GM12878 (cell line): ENCODE data around the gene SORBS2. TPM values are rescaled to one million over a fixed set of nuclear protein-coding genes. Genes with fewer than 3 reads are reported as not detected.

Experiments used
- ATAC-seq: fragments of 200-7000 bp; cut with Tn5 transposase; 3 replicates; pipeline ENCODE4 v1.9.1; 2020; ENCODE audit warnings: mild to moderate bottlenecking, moderate library complexity
- BruUV-seq: library from RNA; stranded (reverse); fragments of 400-500 nt; replicated peaks from 2 replicates; lab custom pipeline; 2021; lab: Mats Ljungman, UMichigan
- CTCF ChIA-PET: fragments of 300-600 bp; sonication (Branson Sonifier 250); formaldehyde crosslinking; extraction: SDS; loops from one replicate; lab custom pipeline; 2021; ENCODE audit warnings: inconsistent platforms; lab: Yijun Ruan, JAX
- POLR2A ChIA-PET: fragments of 350-600 bp; formaldehyde crosslinking; extraction: SDS; loops from one replicate; lab custom pipeline; 2021; ENCODE audit warnings: inconsistent platforms; lab: Charles Lee
- RAD21 ChIA-PET: fragments of 300-600 bp; sonication (Branson Sonifier 250); formaldehyde crosslinking; loops from one replicate; lab custom pipeline; 2023; ENCODE audit warnings: antibody characterized with exemption; ENCODE audit not compliant: unreplicated experiment; lab: Charles Lee
- SMC1A ChIA-PET: fragments of 300-600 bp; sonication (Branson Sonifier 250); formaldehyde crosslinking; loops from one replicate; lab custom pipeline; 2023; ENCODE audit not compliant: unreplicated experiment, uncharacterized antibody; lab: Charles Lee
- DNase-seq: peaks from one replicate; pipeline ENCODE4 v3.0.0-alpha.2; 2011; ENCODE audit warnings: low read depth, low spot score
- FAIRE-seq: peaks from 3 replicates; lab custom pipeline; 2011; peaks lifted over from hg19 to GRCh38; lab: Jason Lieb, UNC
- H2AFZ ChIP-seq: 2 replicates; pipeline ENCODE4 v1.6.0; 2011; ENCODE audit warnings: low read depth, low read length, control low read depth; ENCODE audit not compliant: control insufficient read depth
- H3K27ac ChIP-seq: 2 replicates; pipeline ENCODE4 v1.5.1; 2011; ENCODE audit warnings: control low read depth; ENCODE audit not compliant: control insufficient read depth, insufficient read depth
- H3K27me3 ChIP-seq, 2 experiments: replicated peaks in 1 of 2; 2 replicates each; pipeline versions ENCODE4 v1.6.0 to v1.6.1; 2011; ENCODE audit warnings: low read length in 1 of 2; ENCODE audit not compliant: control insufficient read depth in 2 of 2, insufficient read depth in 2 of 2
- H3K36me3 ChIP-seq, 2 experiments: 2 replicates each; pipeline ENCODE4 v1.5.1; 2011; ENCODE audit warnings: low read length in 1 of 2; ENCODE audit not compliant: control insufficient read depth in 2 of 2, insufficient read depth in 2 of 2
- H3K4me1 ChIP-seq: 2 replicates; pipeline ENCODE4 v1.6.1; 2011; ENCODE audit warnings: mild to moderate bottlenecking, low read length, moderate library complexity, mixed read lengths; ENCODE audit not compliant: control insufficient read depth, insufficient read depth
- H3K4me2 ChIP-seq: 2 replicates; pipeline ENCODE4 v1.6.0; 2011; ENCODE audit warnings: control low read depth; ENCODE audit not compliant: control insufficient read depth, insufficient read depth
- H3K4me3 ChIP-seq: fragments of 200-600 bp; sonication (generic); 2 replicates; pipeline ENCODE4 v1.5.1; 2016
- H3K79me2 ChIP-seq: 2 replicates; pipeline ENCODE4 v1.6.0; 2011; ENCODE audit warnings: low read length; ENCODE audit not compliant: control insufficient read depth, insufficient read depth
- H3K9ac ChIP-seq: 2 replicates; pipeline ENCODE4 v1.8.0; 2011; ENCODE audit warnings: low read length, control low read depth, mixed read lengths; ENCODE audit not compliant: control insufficient read depth, insufficient read depth
- H3K9me3 ChIP-seq: replicated peaks from 3 replicates; pipeline ENCODE4 v1.5.1; 2011; ENCODE audit warnings: mild to moderate bottlenecking, low read length; ENCODE audit not compliant: control insufficient read depth, insufficient read depth
- H4K20me1 ChIP-seq: 2 replicates; pipeline ENCODE4 v1.6.0; 2011; ENCODE audit not compliant: control insufficient read depth, insufficient read depth
- BACH1 ChIP-seq: fragments of 450-650 bp; IDR thresholded peaks from 2 replicates; pipeline ENCODE4 v1.6.1; 2017; ENCODE audit warnings: mild to moderate bottlenecking, borderline replicate concordance
- BHLHE40 ChIP-seq, 2 experiments: fragments of 450-650 bp in 1 of 2; IDR thresholded peaks; 2 replicates each; pipeline ENCODE4 v1.6.1; 2011 to 2017; ENCODE audit warnings: low read depth in 2 of 2, borderline replicate concordance in 1 of 2, improper control_type of control experiment in 1 of 2, low read length in 1 of 2, mild to moderate bottlenecking in 1 of 2
- MEF2A ChIP-seq: IDR thresholded peaks from 2 replicates; pipeline ENCODE4 v1.6.1; 2011; ENCODE audit warnings: low read depth, mild to moderate bottlenecking, low read length, moderate library complexity; ENCODE audit not compliant: insufficient read depth
- POLR2AphosphoS2 ChIP-seq: IDR thresholded peaks from 2 replicates; pipeline ENCODE4 v1.6.1; 2011; ENCODE audit warnings: low read depth, mild to moderate bottlenecking, low read length, improper control_type of control experiment, moderate library complexity
- POU2F2 ChIP-seq: IDR thresholded peaks from 3 replicates; pipeline ENCODE4 v1.6.1; 2011; ENCODE audit warnings: low read depth, mild to moderate bottlenecking, low read length, borderline replicate concordance
- RBBP5 ChIP-seq: fragments of 200-600 bp; sonication (generic); conservative IDR thresholded peaks from 2 replicates; pipeline ENCODE4 v1.6.1; 2016
- SUZ12 ChIP-seq: fragments of 200-600 bp; sonication (generic); IDR thresholded peaks from one replicate; pipeline ENCODE4 v1.6.1; 2018; ENCODE audit warnings: antibody characterized with exemption, mild to moderate bottlenecking; ENCODE audit not compliant: unreplicated experiment
- TCF3 ChIP-seq: IDR thresholded peaks from 2 replicates; pipeline ENCODE4 v1.6.1; 2012; ENCODE audit warnings: low read depth, mild to moderate bottlenecking, low read length, borderline replicate concordance; ENCODE audit not compliant: insufficient read depth
- ZSCAN29 ChIP-seq: fragments of 450-650 bp; IDR thresholded peaks from 2 replicates; pipeline ENCODE4 v1.6.1; 2017; ENCODE audit warnings: mild to moderate bottlenecking, moderate library complexity
- WGBS: methylation state at CpG from one replicate; pipeline ENCODE4 v1.1.6; 2016; ENCODE audit warnings: low lambda C conversion rate; ENCODE audit not compliant: insufficient replicate concordance, insufficient coverage; ENCODE audit errors: missing lambda C conversion rate; 5-methylcytosine and 5-hydroxymethylcytosine counted together
- in situ Hi-C: fragments of 300-500 bp; cut with MboI; formaldehyde crosslinking; loops from 9 replicates; pipeline ENCODE4 v1.14.3; 2018; ENCODE audit warnings: mixed read lengths
- intact Hi-C: fragments of 100-400 bp; cut with micrococcal nuclease; formaldehyde crosslinking; loops from one replicate; pipeline ENCODE4 v1.14.2; 2022; ENCODE audit not compliant: unreplicated experiment
- polyA plus RNA-seq, 11 experiments: library from polyadenylated mRNA; depleted of rRNA in 4 of 11; unstranded in 6 of 11; stranded (reverse) in 5 of 11; fragments of >200 nt; fragmentation: Nextera tagmentation in 4 of 11; fragmentation: Illumina TruSeq in 1 of 11; extraction: Ambion mirVana in 4 of 11; extraction: Trizol in 1 of 11; gene quantifications; 1 replicate in 1 of 11; 2 replicates in 10 of 11; pipeline versions ENCODE4 v1.2.1 to v1.2.3, GENCODE V29; 2011 to 2016; ENCODE audit warnings: inconsistent platforms in 2 of 11, missing spikeins in 2 of 11, low read depth in 1 of 11
- total RNA-seq, 4 experiments: library from RNA; depleted of rRNA in 3 of 4; stranded (reverse); fragments of >200 nt in 3 of 4; fragmentation: Illumina TruSeq in 1 of 4; extraction: Trizol in 1 of 4; gene quantifications; 2 replicates each; pipeline versions ENCODE4 v1.2.1 to v1.2.3, GENCODE V29; 2013 to 2021
- TF ChIP-seq, protein P1 (sequence below): IDR thresholded peaks from 2 replicates; pipeline ENCODE4 v1.6.1; 2012; ENCODE audit warnings: improper control_type of control experiment, low read depth, low read length; ENCODE audit not compliant: insufficient replicate concordance
- TF ChIP-seq, protein P2 (sequence below): fragments of 450-650 bp; IDR thresholded peaks from 2 replicates; pipeline ENCODE4 v1.6.1; 2016; ENCODE audit warnings: mild to moderate bottlenecking, moderate library complexity, borderline replicate concordance
- TF ChIP-seq, protein P3 (sequence below): IDR thresholded peaks from 2 replicates; pipeline ENCODE4 v1.6.1; 2011; ENCODE audit warnings: low read depth, low read length, improper control_type of control experiment, borderline replicate concordance

The SORBS2 gene
- total and polyA plus RNA-seq, 10 of the 15 experiments (the other 5 are each of a cell fraction or from before 2014, with no cell fraction given): 0.06 to 3.0 (median 0.79) TPM

DNA sequence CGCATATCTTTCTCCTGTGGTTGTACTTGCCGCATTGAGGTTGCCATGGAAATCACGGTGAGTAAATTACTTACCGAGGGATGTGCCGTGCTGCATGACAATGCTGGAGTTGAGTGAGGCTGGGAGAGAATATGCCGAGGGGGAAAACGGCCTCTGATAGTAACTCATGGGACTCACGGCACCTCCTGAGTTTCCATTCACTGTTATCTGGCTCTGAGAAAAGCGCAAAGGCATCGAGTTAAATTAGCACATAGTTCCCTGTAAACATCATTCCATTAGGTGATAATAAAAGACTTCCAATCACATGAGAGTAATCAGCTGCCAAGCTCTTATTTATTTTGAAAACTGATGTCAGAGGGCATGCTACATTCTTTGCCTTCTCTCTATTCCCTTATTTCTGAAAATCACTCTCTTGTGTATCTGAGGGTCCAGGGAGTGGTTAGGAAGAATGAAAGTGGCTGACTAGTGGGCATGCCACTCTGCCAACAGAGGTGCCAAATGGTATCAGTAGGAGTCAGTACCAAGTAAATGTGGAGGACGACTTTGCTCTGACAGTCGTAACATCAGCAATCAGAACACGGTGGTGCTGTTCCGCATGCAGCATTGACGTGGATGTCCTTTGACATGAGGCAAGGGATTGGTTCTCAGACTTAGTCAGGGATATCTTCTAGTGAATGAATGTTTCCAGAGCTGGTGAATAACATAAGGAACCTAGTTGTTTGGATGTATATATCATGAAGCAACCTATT is 149.8 kb downstream of the SORBS2 start (continued):
- TF ChIP-seq, protein P1, sequence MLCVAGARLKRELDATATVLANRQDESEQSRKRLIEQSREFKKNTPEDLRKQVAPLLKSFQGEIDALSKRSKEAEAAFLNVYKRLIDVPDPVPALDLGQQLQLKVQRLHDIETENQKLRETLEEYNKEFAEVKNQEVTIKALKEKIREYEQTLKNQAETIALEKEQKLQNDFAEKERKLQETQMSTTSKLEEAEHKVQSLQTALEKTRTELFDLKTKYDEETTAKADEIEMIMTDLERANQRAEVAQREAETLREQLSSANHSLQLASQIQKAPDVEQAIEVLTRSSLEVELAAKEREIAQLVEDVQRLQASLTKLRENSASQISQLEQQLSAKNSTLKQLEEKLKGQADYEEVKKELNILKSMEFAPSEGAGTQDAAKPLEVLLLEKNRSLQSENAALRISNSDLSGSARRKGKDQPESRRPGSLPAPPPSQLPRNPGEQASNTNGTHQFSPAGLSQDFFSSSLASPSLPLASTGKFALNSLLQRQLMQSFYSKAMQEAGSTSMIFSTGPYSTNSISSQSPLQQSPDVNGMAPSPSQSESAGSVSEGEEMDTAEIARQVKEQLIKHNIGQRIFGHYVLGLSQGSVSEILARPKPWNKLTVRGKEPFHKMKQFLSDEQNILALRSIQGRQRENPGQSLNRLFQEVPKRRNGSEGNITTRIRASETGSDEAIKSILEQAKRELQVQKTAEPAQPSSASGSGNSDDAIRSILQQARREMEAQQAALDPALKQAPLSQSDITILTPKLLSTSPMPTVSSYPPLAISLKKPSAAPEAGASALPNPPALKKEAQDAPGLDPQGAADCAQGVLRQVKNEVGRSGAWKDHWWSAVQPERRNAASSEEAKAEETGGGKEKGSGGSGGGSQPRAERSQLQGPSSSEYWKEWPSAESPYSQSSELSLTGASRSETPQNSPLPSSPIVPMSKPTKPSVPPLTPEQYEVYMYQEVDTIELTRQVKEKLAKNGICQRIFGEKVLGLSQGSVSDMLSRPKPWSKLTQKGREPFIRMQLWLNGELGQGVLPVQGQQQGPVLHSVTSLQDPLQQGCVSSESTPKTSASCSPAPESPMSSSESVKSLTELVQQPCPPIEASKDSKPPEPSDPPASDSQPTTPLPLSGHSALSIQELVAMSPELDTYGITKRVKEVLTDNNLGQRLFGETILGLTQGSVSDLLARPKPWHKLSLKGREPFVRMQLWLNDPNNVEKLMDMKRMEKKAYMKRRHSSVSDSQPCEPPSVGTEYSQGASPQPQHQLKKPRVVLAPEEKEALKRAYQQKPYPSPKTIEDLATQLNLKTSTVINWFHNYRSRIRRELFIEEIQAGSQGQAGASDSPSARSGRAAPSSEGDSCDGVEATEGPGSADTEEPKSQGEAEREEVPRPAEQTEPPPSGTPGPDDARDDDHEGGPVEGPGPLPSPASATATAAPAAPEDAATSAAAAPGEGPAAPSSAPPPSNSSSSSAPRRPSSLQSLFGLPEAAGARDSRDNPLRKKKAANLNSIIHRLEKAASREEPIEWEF: no peak
- no peak for TF ChIP-seq BHLHE40 (IDR thresholded peaks at IDR 0.05; ENCODE audit: borderline replicate concordance in 1 of 2, low read depth in 2 of 2, low read length in 1 of 2)
- no peak for TF ChIP-seq POLR2AphosphoS2
- no peak for TF ChIP-seq POU2F2
- no peak for TF ChIP-seq SUZ12

DNA sequence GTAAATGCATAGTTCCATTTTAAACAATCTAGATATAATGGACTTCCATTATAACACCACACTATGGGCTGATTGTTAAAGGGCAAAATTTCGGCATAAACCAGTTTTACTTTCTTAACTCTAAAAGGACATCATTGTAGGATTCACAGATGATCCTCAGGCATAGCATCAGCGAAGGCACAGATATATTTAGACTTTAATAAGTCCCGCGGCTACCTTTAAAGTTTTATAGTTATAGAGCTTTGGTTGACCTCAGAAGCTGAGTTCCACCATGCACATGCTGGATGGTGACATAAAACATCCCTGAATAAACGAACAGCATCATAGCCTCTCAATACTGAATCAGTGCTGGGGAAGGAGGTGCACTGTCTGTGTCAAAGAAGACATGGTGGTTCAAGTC is 151.7 kb downstream of the SORBS2 start:
- no peaks in the 10 kb centered on the region for H3K79me2 ChIP-seq
- no peak for ATAC-seq
- no peak overlapping the region for H3K4me3 ChIP-seq
- in situ Hi-C loops (no loop called here), intact Hi-C loops (no loop called here)
- SMC1A ChIA-PET: no interaction called here
- no peak for DNase-seq
- H3K4me1 ChIP-seq: no peaks in the 10 kb centered on the region
- POLR2A ChIA-PET: no interaction called here
- CTCF ChIA-PET: no interaction called here
- H3K27me3 ChIP-seq: no peaks in the 10 kb centered on the region
- BruUV-seq: no TSS peak
- H3K27ac ChIP-seq: no peak overlapping the region
- WGBS: 66% methylated on average over 5 of the region's 5 CpGs
- H3K36me3 ChIP-seq: no peaks in the 10 kb centered on the region
- H3K9me3 ChIP-seq: no peaks in the 10 kb centered on the region
- H3K9ac ChIP-seq: no peak overlapping the region
- H2AFZ ChIP-seq: no peak overlapping the region
- RAD21 ChIA-PET: no interaction called here
- no peak overlapping the region for H3K4me2 ChIP-seq
- FAIRE-seq: no peak
- no peaks in the 10 kb centered on the region for H4K20me1 ChIP-seq
- TF ChIP-seq, protein P2, sequence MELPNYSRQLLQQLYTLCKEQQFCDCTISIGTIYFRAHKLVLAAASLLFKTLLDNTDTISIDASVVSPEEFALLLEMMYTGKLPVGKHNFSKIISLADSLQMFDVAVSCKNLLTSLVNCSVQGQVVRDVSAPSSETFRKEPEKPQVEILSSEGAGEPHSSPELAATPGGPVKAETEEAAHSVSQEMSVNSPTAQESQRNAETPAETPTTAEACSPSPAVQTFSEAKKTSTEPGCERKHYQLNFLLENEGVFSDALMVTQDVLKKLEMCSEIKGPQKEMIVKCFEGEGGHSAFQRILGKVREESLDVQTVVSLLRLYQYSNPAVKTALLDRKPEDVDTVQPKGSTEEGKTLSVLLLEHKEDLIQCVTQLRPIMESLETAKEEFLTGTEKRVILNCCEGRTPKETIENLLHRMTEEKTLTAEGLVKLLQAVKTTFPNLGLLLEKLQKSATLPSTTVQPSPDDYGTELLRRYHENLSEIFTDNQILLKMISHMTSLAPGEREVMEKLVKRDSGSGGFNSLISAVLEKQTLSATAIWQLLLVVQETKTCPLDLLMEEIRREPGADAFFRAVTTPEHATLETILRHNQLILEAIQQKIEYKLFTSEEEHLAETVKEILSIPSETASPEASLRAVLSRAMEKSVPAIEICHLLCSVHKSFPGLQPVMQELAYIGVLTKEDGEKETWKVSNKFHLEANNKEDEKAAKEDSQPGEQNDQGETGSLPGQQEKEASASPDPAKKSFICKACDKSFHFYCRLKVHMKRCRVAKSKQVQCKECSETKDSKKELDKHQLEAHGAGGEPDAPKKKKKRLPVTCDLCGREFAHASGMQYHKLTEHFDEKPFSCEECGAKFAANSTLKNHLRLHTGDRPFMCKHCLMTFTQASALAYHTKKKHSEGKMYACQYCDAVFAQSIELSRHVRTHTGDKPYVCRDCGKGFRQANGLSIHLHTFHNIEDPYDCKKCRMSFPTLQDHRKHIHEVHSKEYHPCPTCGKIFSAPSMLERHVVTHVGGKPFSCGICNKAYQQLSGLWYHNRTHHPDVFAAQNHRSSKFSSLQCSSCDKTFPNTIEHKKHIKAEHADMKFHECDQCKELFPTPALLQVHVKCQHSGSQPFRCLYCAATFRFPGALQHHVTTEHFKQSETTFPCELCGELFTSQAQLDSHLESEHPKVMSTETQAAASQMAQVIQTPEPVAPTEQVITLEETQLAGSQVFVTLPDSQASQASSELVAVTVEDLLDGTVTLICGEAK: no peak
- TF ChIP-seq RBBP5 (no peak), ZSCAN29 (no peak), MEF2A (no peak), TCF3 (no peak), BACH1 (no peak)
- TF ChIP-seq, protein P3, sequence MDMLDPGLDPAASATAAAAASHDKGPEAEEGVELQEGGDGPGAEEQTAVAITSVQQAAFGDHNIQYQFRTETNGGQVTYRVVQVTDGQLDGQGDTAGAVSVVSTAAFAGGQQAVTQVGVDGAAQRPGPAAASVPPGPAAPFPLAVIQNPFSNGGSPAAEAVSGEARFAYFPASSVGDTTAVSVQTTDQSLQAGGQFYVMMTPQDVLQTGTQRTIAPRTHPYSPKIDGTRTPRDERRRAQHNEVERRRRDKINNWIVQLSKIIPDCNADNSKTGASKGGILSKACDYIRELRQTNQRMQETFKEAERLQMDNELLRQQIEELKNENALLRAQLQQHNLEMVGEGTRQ: no peak
